Osteocyte (in vitro differentiated cells): ENCODE data around the gene FBXO28. TPM values are rescaled to one million over a fixed set of nuclear protein-coding genes. Genes with fewer than 3 reads are reported as not detected.
A peak's percentile ranks its signal among the peaks of the same experiment; 100 is the strongest.

Source experiments
- DNase-seq: peaks from one replicate; pipeline ENCODE4 v3.0.0; 2021; ENCODE audit warnings: mixed read lengths; ENCODE audit not compliant: unreplicated experiment; ENCODE audit errors: extremely low spot score
- H3K27ac Mint-ChIP-seq: one replicate; pipeline ENCODE4 v1.8.0; 2021; ENCODE audit warnings: mild to moderate bottlenecking, mixed read lengths; ENCODE audit not compliant: unreplicated experiment
- H3K27me3 Mint-ChIP-seq: one replicate; pipeline ENCODE4 v1.8.0; 2021; ENCODE audit warnings: mixed read lengths; ENCODE audit not compliant: unreplicated experiment
- H3K36me3 Mint-ChIP-seq: one replicate; pipeline ENCODE4 v1.8.0; 2021; ENCODE audit warnings: mixed read lengths; ENCODE audit not compliant: unreplicated experiment
- H3K4me1 Mint-ChIP-seq: one replicate; pipeline ENCODE4 v1.8.0; 2021; ENCODE audit warnings: mixed read lengths; ENCODE audit not compliant: unreplicated experiment
- H3K4me3 Mint-ChIP-seq: one replicate; pipeline ENCODE4 v1.8.0; 2021; ENCODE audit warnings: mild to moderate bottlenecking, moderate library complexity, mixed read lengths; ENCODE audit not compliant: unreplicated experiment
- H3K9me3 Mint-ChIP-seq: one replicate; pipeline ENCODE4 v1.8.0; 2021; ENCODE audit warnings: mixed read lengths; ENCODE audit not compliant: unreplicated experiment
- CTCF ChIP-seq: fragments of 200-600 bp; sonication (generic); IDR thresholded peaks from 2 replicates; pipeline ENCODE4 v1.5.0; 2021; ENCODE audit warnings: antibody characterized with exemption, mild to moderate bottlenecking, moderate library complexity
- total RNA-seq: library from RNA; stranded (reverse); gene quantifications from 2 replicates; pipeline ENCODE4 v1.2.1, GENCODE V29; 2021

The FBXO28 gene
- total RNA-seq, 1 donor from 2014 or later: 28.1 TPM

- no peak for DNase-seq
- no peak for TF ChIP-seq CTCF
- H3K4me1 Mint-ChIP-seq: peaks cover 11% of the 10 kb centered on the region
- H3K36me3 Mint-ChIP-seq: peaks cover 12% of the 10 kb centered on the region
- no peaks in the 10 kb centered on the region for H3K27me3 Mint-ChIP-seq
- no peaks in the 10 kb centered on the region for H3K9me3 Mint-ChIP-seq
- H3K27ac Mint-ChIP-seq: no peak overlapping the region
- H3K4me3 Mint-ChIP-seq: no peak overlapping the region
These were observed 84.7 kb downstream of the FBXO28 start for GRCh38 chr1:224198572-224198971.

GRCh38 chr1:224199679-224200078 is 85.8 kb downstream of the FBXO28 start:
- no peaks in the 10 kb centered on the region for H3K27me3 Mint-ChIP-seq
- no peak overlapping the region for H3K27ac Mint-ChIP-seq
- H3K4me1 Mint-ChIP-seq: peaks cover 16% of the 10 kb centered on the region
- H3K9me3 Mint-ChIP-seq: no peaks in the 10 kb centered on the region
- H3K4me3 Mint-ChIP-seq: no peak overlapping the region
- TF ChIP-seq CTCF: no peak
- H3K36me3 Mint-ChIP-seq: peaks cover 7% of the 10 kb centered on the region
- no peak for DNase-seq

GRCh38 chr1:224201383-224201782 is 87.5 kb downstream of the FBXO28 start:
- H3K4me1 Mint-ChIP-seq: peaks cover 23% of the 10 kb centered on the region
- H3K9me3 Mint-ChIP-seq: no peaks in the 10 kb centered on the region
- peaks cover 3% of the 10 kb centered on the region for H3K36me3 Mint-ChIP-seq
- TF ChIP-seq CTCF: no peak
- no peaks in the 10 kb centered on the region for H3K27me3 Mint-ChIP-seq
- no peak overlapping the region for H3K4me3 Mint-ChIP-seq
- H3K27ac Mint-ChIP-seq: no peak overlapping the region
- DNase-seq: no peak

GRCh38 chr1:224201853-224202252 is 87.9 kb downstream of the FBXO28 start:
- Mint-ChIP-seq H3K4me3 (no peak overlapping the region), H3K36me3 (peaks cover 3% of the 10 kb centered on the region), H3K27me3 (no peaks in the 10 kb centered on the region), H3K4me1 (peaks cover 23% of the 10 kb centered on the region), H3K9me3 (no peaks in the 10 kb centered on the region), H3K27ac (no peak overlapping the region)
- no peak for DNase-seq
- no peak for TF ChIP-seq CTCF

GRCh38 chr1:224203243-224204016 is 89.5 kb downstream of the FBXO28 start:
- Mint-ChIP-seq H3K4me1 (peaks cover 23% of the 10 kb centered on the region), H3K9me3 (no peaks in the 10 kb centered on the region), H3K27me3 (no peaks in the 10 kb centered on the region), H3K36me3 (no peaks in the 10 kb centered on the region), H3K27ac (peak overlapping the region; percentile 78), H3K4me3 (no peak overlapping the region)
- DNase-seq: no peak
- no peak for TF ChIP-seq CTCF
